Left lung (tissue), 14 donors: Measurements from ENCODE around the gene NEK8. TPM values are rescaled to one million over a fixed set of nuclear protein-coding genes. Genes with fewer than 3 reads are reported as not detected.

Experiments
- ATAC-seq: fragments of 200-7000 bp; cut with Tn5 transposase; one replicate; pipeline ENCODE4 v1.9.1; 2020; ENCODE audit warnings: moderate library complexity
- DNase-seq, 4 donors: peaks; one replicate each; pipeline ENCODE4 v3.0.0-alpha.2; 2013 to 2020
- H3K27ac ChIP-seq, 2 donors: fragments of 200-600 bp; sonication (generic) in 1 of 2; one replicate each; pipeline versions ENCODE4 v1.5.0 to v1.8.0; 2020 to 2021
- H3K27me3 ChIP-seq, 2 donors: fragments of 200-600 bp; sonication (generic) in 1 of 2; one replicate each; pipeline versions ENCODE4 v1.5.0 to v1.8.0; 2020 to 2021
- H3K36me3 ChIP-seq, 2 donors: fragments of 200-600 bp; sonication (generic) in 1 of 2; one replicate each; pipeline versions ENCODE4 v1.5.0 to v1.8.0; 2020 to 2021
- H3K4me1 ChIP-seq, 2 donors: fragments of 200-600 bp; one replicate each; pipeline ENCODE4 v1.8.0; 2021
- H3K4me3 ChIP-seq, 2 donors: fragments of 200-600 bp; sonication (generic) in 1 of 2; one replicate each; pipeline versions ENCODE4 v1.5.0 to v1.8.0; 2020 to 2021; ENCODE audit warnings: mild to moderate bottlenecking in 1 of 2
- H3K9me3 ChIP-seq, 2 donors: fragments of 200-600 bp; sonication (generic) in 1 of 2; one replicate each; pipeline versions ENCODE4 v1.5.0 to v1.8.0; 2020 to 2021
- CTCF ChIP-seq, 2 donors: fragments of 200-600 bp; sonication (generic) in 1 of 2; IDR thresholded peaks; one replicate each; pipeline versions ENCODE4 v1.5.0 to v1.8.0; 2021; ENCODE audit warnings: antibody characterized with exemption in 2 of 2
- intact Hi-C, 2 donors: fragments of 100-400 bp; cut with DNase I; formaldehyde crosslinking; loops; one replicate each; pipeline versions ENCODE4 v1.11.2 to v1.14.2; 2022
- long read RNA-seq, 12 donors: library from polyadenylated mRNA in 2 of 12; unstranded in 2 of 12; transcript quantifications; one replicate each; pipeline ENCODE4 v2.0.0 and lab custom pipeline, GENCODE V29; 2019 to 2026
- polyA plus RNA-seq, 6 donors: library from polyadenylated mRNA; unstranded; fragments of 120-200 nt; gene quantifications; one replicate each; pipeline ENCODE4 v1.2.1, GENCODE V29; 2013; ENCODE audit not compliant: insufficient read length in 6 of 6
- total RNA-seq, 2 donors: library from RNA; stranded (reverse); fragmentation: NEBNext Ultra II Directional; extraction: Animal tissue kit (Norgen Biotek cat#: 25700); gene quantifications; one replicate each; pipeline ENCODE4 v1.2.1, GENCODE V29; 2021
- donor health status: DM: no; HTN: yes; CAD: no.
- donor health status: DM: no; HTN: no; CAD: no.

Gene NEK8
- total RNA-seq (1 to 10 TPM; 5.6 to 7.5 TPM), polyA plus RNA-seq (1 to 10 TPM; 6.0 to 8.1 (median 7.2) TPM)
- long read RNA-seq, donor 1, partial matches to known transcripts: 6 of 7 reads
- long read RNA-seq, donor 1, other reads (novel, unspliced or antisense): 0 of 7 reads
- long read RNA-seq, donor 2: 0 reads
- long read RNA-seq, donor 3, partial matches to known transcripts: 0 of 2 reads
- long read RNA-seq, donor 3, other reads (novel, unspliced or antisense): 0 of 2 reads
- long read RNA-seq, donor 4, partial matches to known transcripts: 1 of 5 reads
- long read RNA-seq, donor 4, other reads (novel, unspliced or antisense): 2 of 5 reads
- long read RNA-seq, donor 5, partial matches to known transcripts: 0 of 1 reads
- long read RNA-seq, donor 5, other reads (novel, unspliced or antisense): 0 of 1 reads
- long read RNA-seq, donor 6, partial matches to known transcripts: 0 of 1 reads
- long read RNA-seq, donor 6, other reads (novel, unspliced or antisense): 0 of 1 reads
- long read RNA-seq, donor 7: 0 reads
- long read RNA-seq, donor 8: 0 reads
- long read RNA-seq, donor 9: 0 reads
- long read RNA-seq, donor 10, partial matches to known transcripts: 0 of 1 reads
- long read RNA-seq, donor 10, other reads (novel, unspliced or antisense): 1 of 1 reads
- long read RNA-seq, donor 11: 0 reads
- long read RNA-seq, donor 12, partial matches to known transcripts: 0 of 1 reads
- long read RNA-seq, donor 12, other reads (novel, unspliced or antisense): 0 of 1 reads

GRCh38 chr17:28728364-28729200 lies at the start of gene NEK8:
TSS of gene NEK8 (plus strand) at chr17:28728788. CDS start at chr17:28728814, 26 bp downstream.
- TF ChIP-seq CTCF (IDR thresholded peaks at IDR 0.05): peak in 1 of 2 donors; percentile 16
- peaks cover 13 to 55% of the 10 kb centered on the region in 2 donors for H3K4me1 ChIP-seq
- peak; percentile 71 for ATAC-seq
- no peaks in the 10 kb centered on the region for H3K27me3 ChIP-seq
- peak within 1 kb of the TSS; percentile 94 to 97 for H3K27ac ChIP-seq
- H3K9me3 ChIP-seq: no peaks in the 10 kb centered on the region
- H3K4me3 ChIP-seq: peak within 1 kb of the TSS; percentile 63 to 64
- intact Hi-C loops: no loop called here
- DNase-seq: peak; percentile 95 to 98 (median 97)
- peaks cover 0 to 16% of the 10 kb centered on the region in 2 donors for H3K36me3 ChIP-seq

DNA sequence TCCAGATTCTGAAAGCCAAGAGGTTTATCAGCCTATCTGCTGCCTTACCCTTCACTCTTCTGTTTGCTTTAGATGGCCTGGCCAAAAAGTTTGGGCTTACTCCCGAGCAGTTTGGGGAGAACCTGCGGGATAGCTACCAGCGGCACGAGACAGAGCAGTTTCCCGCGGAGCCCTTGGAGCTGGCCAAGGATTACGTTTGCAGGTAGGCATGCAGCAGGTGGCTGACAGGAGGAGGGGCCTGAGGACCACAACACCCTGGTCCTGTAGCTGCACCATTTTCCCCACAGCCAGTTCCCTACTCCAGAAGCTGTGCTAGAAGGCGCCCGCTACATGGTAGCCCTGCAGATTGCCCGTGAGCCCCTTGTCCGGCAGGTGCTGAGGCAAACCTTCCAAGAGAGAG lies 45.9 kb upstream of the NEK8 start:
- no peak for TF ChIP-seq CTCF (IDR thresholded peaks at IDR 0.05)
- Histone ChIP-seq H3K27me3 (no peaks in the 10 kb centered on the region), H3K9me3 (no peaks in the 10 kb centered on the region), H3K36me3 (peaks cover 0 to 100% of the 10 kb centered on the region in 2 donors), H3K27ac (no peak overlapping the region), H3K4me3 (no peak overlapping the region), H3K4me1 (no peaks in the 10 kb centered on the region)
- DNase-seq (no peak), ATAC-seq (no peak)
- intact Hi-C loops: no loop called here

GRCh38 chr17:28684963-28685362 lies 43.6 kb upstream of the NEK8 start:
- DNase-seq (peak in 2 of 4 donors; percentile 53 to 79), ATAC-seq (no peak)
- Histone ChIP-seq H3K27me3 (no peaks in the 10 kb centered on the region), H3K27ac (no peak overlapping the region), H3K9me3 (no peaks in the 10 kb centered on the region), H3K4me1 (no peaks in the 10 kb centered on the region), H3K4me3 (no peak overlapping the region), H3K36me3 (peaks cover 0 to 100% of the 10 kb centered on the region in 2 donors)
- intact Hi-C loops: no loop called here
- TF ChIP-seq CTCF (IDR thresholded peaks at IDR 0.05): no peak

GRCh38 chr17:28685366-28685765 lies 43.2 kb upstream of the NEK8 start:
- TF ChIP-seq CTCF (IDR thresholded peaks at IDR 0.05): no peak
- ATAC-seq: no peak
- Histone ChIP-seq H3K27ac (no peak overlapping the region), H3K27me3 (no peaks in the 10 kb centered on the region), H3K9me3 (no peaks in the 10 kb centered on the region), H3K4me3 (no peak overlapping the region), H3K4me1 (no peaks in the 10 kb centered on the region), H3K36me3 (peaks cover 0 to 100% of the 10 kb centered on the region in 2 donors)
- intact Hi-C loops: no loop called here
- DNase-seq: no peak
